HL-60 (cell line): ENCODE data around the gene TOR1AIP2.

ENCODE experiments used
- DNase-seq, 2 experiments: peaks; one replicate each; pipeline ENCODE4 v3.0.0-alpha.2; 2010 to 2020; ENCODE audit warnings: low read depth in 1 of 2, low spot score in 1 of 2
- H3K27ac ChIP-seq: fragments of 250-450 bp; sonication (Bioruptor Pico); replicated peaks from 2 replicates; pipeline ENCODE4 v1.5.1; 2020; ENCODE audit warnings: mild to moderate bottlenecking, moderate library complexity
- H3K27me3 ChIP-seq: fragments of 250-450 bp; sonication (Bioruptor Pico); 2 replicates; pipeline ENCODE4 v1.5.1; 2021; ENCODE audit warnings: mild to moderate bottlenecking, moderate library complexity; ENCODE audit not compliant: insufficient read depth, poor library complexity, severe bottlenecking
- H3K4me3 ChIP-seq: replicated peaks from 2 replicates; pipeline ENCODE4 v1.5.1; 2011; ENCODE audit warnings: mild to moderate bottlenecking, control low read depth, low read length; ENCODE audit not compliant: insufficient read depth
- CTCF ChIP-seq: IDR thresholded peaks from one replicate; pipeline ENCODE4 v1.5.1; 2011; ENCODE audit warnings: low read length, control low read depth, inconsistent platforms; ENCODE audit not compliant: insufficient read depth
- GABPA ChIP-seq: IDR thresholded peaks from 2 replicates; pipeline ENCODE4 v1.6.1; 2012; ENCODE audit warnings: low read depth
- POLR2AphosphoS5 ChIP-seq: IDR thresholded peaks from 2 replicates; pipeline ENCODE4 v1.6.1; 2012; ENCODE audit warnings: low read depth
- REST ChIP-seq: IDR thresholded peaks from 2 replicates; pipeline ENCODE4 v1.6.1; 2012; ENCODE audit warnings: low read depth; ENCODE audit not compliant: insufficient replicate concordance
- SPI1 ChIP-seq: IDR thresholded peaks from 2 replicates; pipeline ENCODE4 v1.6.1; 2012; ENCODE audit warnings: low read depth, mild to moderate bottlenecking, borderline replicate concordance

TOR1AIP2 gene

DNA sequence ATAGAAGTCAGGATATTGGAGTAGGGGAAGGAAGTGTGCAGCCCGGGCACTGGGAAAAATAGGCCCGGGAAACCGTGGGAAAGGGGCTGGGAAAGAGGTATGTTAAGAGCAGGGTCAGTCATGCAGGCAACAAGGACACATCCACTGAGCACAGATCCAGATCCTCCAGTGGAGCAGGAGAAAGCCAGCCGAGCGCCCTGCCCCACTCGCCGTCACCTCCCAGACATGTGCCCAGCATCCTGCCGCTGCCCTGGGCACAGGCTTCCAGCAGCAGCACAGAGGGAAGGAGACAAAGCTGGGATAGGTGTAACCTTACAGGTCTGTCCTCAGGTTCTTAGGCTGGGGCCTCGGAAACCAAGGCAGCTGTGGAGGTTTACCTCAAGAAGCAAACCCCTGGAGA lies 70.3 kb downstream of the TOR1AIP2 start:
- TF ChIP-seq CTCF (no peak), POLR2AphosphoS5 (no peak), SPI1 (no peak), REST (no peak), GABPA (no peak)
- no peak overlapping the region for H3K27ac ChIP-seq
- no peak for DNase-seq
- no peaks in the 10 kb centered on the region for H3K27me3 ChIP-seq
- H3K4me3 ChIP-seq, result no peak overlapping the region

DNA sequence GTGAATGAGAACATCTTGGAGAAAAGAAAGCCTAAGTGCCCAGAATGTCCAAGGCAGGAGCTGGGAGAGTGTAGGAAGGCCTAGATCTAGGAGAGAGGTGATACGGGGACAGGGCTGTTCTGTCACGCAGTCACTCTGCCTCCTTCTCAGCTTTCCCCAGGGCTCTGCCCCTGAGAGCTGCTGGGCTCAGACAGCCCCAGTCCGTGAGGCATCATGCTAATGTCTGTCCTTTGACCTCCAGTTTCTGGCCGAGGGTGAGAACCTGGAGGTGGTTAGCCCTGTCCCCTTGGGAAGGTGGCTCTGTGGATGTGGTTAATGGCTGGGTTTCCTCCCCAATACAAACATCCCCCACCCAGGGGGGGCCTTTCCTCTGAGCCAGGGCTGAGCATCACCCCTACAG lies 71.3 kb downstream of the TOR1AIP2 start:
- no peak overlapping the region for H3K4me3 ChIP-seq
- no peak for DNase-seq
- H3K27me3 ChIP-seq, result no peaks in the 10 kb centered on the region

More for the DNA sequence above, 71.3 kb downstream of the TOR1AIP2 start:
- TF ChIP-seq POLR2AphosphoS5 (no peak), CTCF (no peak), SPI1 (no peak), GABPA (no peak), REST (no peak)
- no peak overlapping the region for H3K27ac ChIP-seq
